Glutamatergic neuron (in vitro differentiated cells): ENCODE data around the gene ZRANB3. TPM values are rescaled to one million over a fixed set of nuclear protein-coding genes. Genes with fewer than 3 reads are reported as not detected.
A peak's percentile ranks its signal among the peaks of the same experiment; 100 is the strongest.

ENCODE experiments used
- DNase-seq: peaks from one replicate; pipeline ENCODE4 v3.0.0; 2022
- H3K27ac Mint-ChIP-seq: one replicate; pipeline ENCODE4 v1.8.0; 2020; ENCODE audit warnings: mild to moderate bottlenecking, mixed read lengths, inconsistent platforms; ENCODE audit not compliant: unreplicated experiment
- H3K27me3 Mint-ChIP-seq: one replicate; pipeline ENCODE4 v1.8.0; 2020; ENCODE audit warnings: mild to moderate bottlenecking, moderate library complexity, mixed read lengths, inconsistent platforms; ENCODE audit not compliant: unreplicated experiment
- H3K36me3 Mint-ChIP-seq: one replicate; pipeline ENCODE4 v1.8.0; 2020; ENCODE audit warnings: mild to moderate bottlenecking, mixed read lengths, inconsistent platforms; ENCODE audit not compliant: unreplicated experiment
- H3K4me1 Mint-ChIP-seq: one replicate; pipeline ENCODE4 v1.8.0; 2020; ENCODE audit warnings: mild to moderate bottlenecking, low read depth, mixed read lengths, inconsistent platforms; ENCODE audit not compliant: unreplicated experiment
- H3K4me3 Mint-ChIP-seq: one replicate; pipeline ENCODE4 v1.8.0; 2020; ENCODE audit warnings: mild to moderate bottlenecking, mixed read lengths, inconsistent platforms; ENCODE audit not compliant: unreplicated experiment
- H3K9me3 Mint-ChIP-seq: one replicate; pipeline ENCODE4 v1.8.0; 2020; ENCODE audit warnings: mild to moderate bottlenecking, moderate library complexity, mixed read lengths, inconsistent platforms; ENCODE audit not compliant: unreplicated experiment
- CTCF ChIP-seq: fragments of 200-600 bp; sonication (generic); IDR thresholded peaks from one replicate; pipeline ENCODE4 v1.5.0; 2021; ENCODE audit not compliant: partially characterized antibody, unreplicated experiment
- total RNA-seq: library from RNA; stranded (reverse); fragmentation: NEBNext Ultra II Directional; extraction: Animal tissue kit (Norgen Biotek cat#: 25700); gene quantifications from one replicate; pipeline ENCODE4 v1.2.1, GENCODE V29; 2021; ENCODE audit not compliant: unreplicated experiment

ZRANB3 gene
- total RNA-seq, 1 donor from 2014 or later = 10.7 TPM

GRCh38 chr2:135151615-135152014 is 379.4 kb downstream of the ZRANB3 start:
- Mint-ChIP-seq H3K4me1 (no peaks in the 10 kb centered on the region), H3K27me3 (no peaks in the 10 kb centered on the region), H3K27ac (no peak overlapping the region), H3K36me3 (no peaks in the 10 kb centered on the region), H3K9me3 (no peaks in the 10 kb centered on the region), H3K4me3 (no peak overlapping the region)
- no peak for DNase-seq
- no peak for TF ChIP-seq CTCF

DNA sequence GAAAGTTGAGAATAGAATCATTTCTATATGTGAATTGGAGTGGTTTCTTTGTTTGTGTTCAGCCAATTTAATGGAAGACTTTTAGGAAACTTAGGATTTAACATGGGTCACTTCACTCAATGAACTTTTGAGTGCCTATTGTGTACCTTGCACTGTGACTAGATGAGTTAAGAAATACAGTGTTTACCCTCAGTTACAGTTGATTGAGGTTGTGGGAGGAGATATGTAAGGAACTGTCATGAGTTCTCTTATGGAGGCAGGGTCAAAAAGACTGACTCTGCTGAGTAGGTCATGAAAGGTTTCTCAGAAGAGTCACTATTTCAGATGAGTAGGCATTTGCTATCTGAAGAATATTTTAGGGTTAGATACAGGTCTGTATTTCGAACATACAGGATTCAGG is 380.3 kb downstream of the ZRANB3 start:
- H3K4me1 Mint-ChIP-seq = no peaks in the 10 kb centered on the region
- H3K9me3 Mint-ChIP-seq = no peaks in the 10 kb centered on the region
- DNase-seq = no peak
- no peaks in the 10 kb centered on the region for H3K36me3 Mint-ChIP-seq
- no peak overlapping the region for H3K4me3 Mint-ChIP-seq
- no peak overlapping the region for H3K27ac Mint-ChIP-seq
- no peaks in the 10 kb centered on the region for H3K27me3 Mint-ChIP-seq
- TF ChIP-seq CTCF = no peak

GRCh38 chr2:135149251-135149650 is 381.8 kb downstream of the ZRANB3 start:
- H3K4me1 Mint-ChIP-seq = no peaks in the 10 kb centered on the region
- peaks cover 3% of the 10 kb centered on the region for H3K27me3 Mint-ChIP-seq
- H3K9me3 Mint-ChIP-seq = no peaks in the 10 kb centered on the region

DNA sequence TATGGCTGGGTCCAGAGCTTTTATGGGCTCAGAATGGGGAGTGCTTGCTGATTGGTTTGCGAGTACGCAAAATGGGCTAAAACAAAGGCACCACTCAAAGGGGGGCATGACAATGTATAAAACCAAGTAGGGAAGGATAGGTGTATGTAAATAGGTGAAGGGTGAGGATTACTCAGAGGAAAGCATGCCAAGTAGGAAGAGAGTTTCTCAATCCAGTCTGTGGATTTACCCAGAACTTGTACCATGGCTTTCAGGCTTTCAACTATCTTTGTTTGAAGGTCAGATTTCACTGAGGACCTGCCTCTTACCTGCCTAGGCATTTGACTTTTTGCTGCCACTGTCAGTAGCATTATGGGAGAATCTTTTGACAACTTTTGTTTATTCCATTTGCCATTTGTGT is 386.7 kb downstream of the ZRANB3 start:
- no peaks in the 10 kb centered on the region for H3K9me3 Mint-ChIP-seq
- H3K4me1 Mint-ChIP-seq = no peaks in the 10 kb centered on the region
- no peak for TF ChIP-seq CTCF
- H3K4me3 Mint-ChIP-seq = no peak overlapping the region
- H3K27ac Mint-ChIP-seq = peak overlapping the region; percentile 6
- peaks cover 5% of the 10 kb centered on the region for H3K27me3 Mint-ChIP-seq
- no peak for DNase-seq
- H3K36me3 Mint-ChIP-seq = peaks cover 28% of the 10 kb centered on the region

More at GRCh38 chr2:135149251-135149650, 381.8 kb downstream of the ZRANB3 start:
- H3K4me3 Mint-ChIP-seq = no peak overlapping the region
- H3K27ac Mint-ChIP-seq = no peak overlapping the region
- H3K36me3 Mint-ChIP-seq = peaks cover 6% of the 10 kb centered on the region
- no peak for TF ChIP-seq CTCF
- DNase-seq = no peak

- Mint-ChIP-seq H3K9me3 (no peaks in the 10 kb centered on the region), H3K36me3 (peaks cover 28% of the 10 kb centered on the region), H3K27me3 (peaks cover 5% of the 10 kb centered on the region), H3K4me3 (no peak overlapping the region), H3K27ac (no peak overlapping the region), H3K4me1 (no peaks in the 10 kb centered on the region)
- no peak for TF ChIP-seq CTCF
- no peak for DNase-seq
Measured at GRCh38 chr2:135142323-135142722, 388.7 kb downstream of the ZRANB3 start.
